NCI-H69 (cell line): Measurements from ENCODE around the gene DNMT1.

Source experiments
- DNase-seq: peaks from one replicate; lab custom pipeline; 2025; lab: John Stamatoyannopoulos, UW

The DNMT1 gene

GRCh38 chr19:10092648-10093294 lies 102.0 kb downstream of the DNMT1 start:
- DNase-seq, result no peak

DNA sequence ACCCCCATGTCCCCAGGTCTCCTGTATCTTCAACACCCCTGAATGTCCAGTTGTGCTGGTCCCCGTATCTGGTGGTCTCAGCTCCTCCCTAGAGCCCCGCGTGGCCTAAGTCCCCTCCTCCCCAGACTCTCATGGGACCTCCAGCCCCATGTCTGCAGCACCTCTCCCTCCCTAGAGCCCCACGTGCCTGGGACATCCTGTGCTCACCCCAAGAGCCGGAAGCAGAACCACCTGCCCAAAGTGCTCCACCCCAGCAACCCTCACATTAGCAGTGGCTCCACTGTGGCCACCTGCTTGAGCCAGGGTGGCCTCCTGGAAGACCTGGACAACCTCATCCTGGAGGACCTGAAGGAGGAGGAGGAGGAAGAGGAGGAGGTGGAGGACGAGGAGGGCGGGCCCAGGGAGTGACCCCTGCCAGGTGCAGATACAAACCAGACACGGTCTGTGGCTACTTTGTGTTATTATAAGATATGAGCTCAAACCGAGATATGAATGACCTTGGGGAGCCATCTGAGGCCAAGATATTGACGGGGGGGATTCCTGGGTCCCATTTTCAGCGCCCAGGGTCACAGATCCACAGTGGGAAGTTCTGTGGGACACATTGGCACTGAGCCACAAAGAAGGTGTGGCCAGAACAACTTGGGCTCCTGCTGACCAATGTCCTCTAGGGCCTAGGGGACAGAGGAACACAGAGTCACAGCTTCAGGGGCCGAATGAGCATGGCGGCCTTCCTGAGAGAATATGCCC lies 102.7 kb downstream of the DNMT1 start:
- DNase-seq, result no peak

DNA sequence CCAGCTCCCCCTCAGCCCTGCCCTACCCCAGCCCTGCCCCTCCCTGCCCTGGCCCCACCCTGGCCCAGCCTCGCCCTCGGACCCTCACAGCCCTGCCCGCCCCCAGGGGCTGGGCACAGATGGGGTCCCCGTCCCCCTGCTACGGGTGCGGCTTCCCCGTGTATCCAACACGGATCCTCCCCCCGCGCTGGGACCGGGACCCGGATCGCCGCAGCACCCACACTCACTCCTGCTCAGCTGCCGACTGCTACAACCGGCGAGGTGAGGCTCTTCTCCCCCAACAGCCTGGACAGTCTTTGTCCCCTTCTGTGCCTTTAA lies 103.4 kb downstream of the DNMT1 start:
- DNase-seq, result no peak

DNA sequence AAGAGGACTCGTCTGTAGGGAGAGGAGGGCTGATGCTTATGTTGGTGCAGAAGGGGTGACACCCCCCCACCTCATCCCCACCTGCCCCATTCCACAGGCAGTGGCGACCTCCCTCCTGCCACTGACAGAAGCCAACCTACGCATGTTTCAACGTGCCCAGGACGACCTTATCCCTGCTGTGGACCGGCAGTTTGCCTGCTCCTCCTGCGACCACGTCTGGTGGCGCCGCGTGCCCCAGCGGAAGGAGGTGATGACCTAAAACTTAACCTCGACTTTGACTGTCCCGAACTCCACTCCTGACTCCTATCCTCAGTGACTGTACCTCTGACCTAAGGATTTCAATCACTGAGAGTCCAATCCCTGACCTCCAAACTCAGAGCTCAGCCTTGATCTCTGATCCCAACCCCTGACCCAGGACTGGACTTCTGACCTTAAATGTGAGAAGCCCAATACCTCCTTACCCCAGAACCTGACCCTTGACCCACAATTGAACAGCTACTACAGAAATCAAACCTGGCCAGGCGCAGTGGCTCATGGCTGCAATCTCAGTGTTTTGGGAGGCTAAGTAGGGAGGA lies 104.9 kb downstream of the DNMT1 start:
- no peak for DNase-seq

GRCh38 chr19:10088949-10089554 lies 105.7 kb downstream of the DNMT1 start:
- DNase-seq, result no peak

- no peak for DNase-seq
Observed at GRCh38 chr19:10087296-10088061, 107.3 kb downstream of the DNMT1 start.

DNA sequence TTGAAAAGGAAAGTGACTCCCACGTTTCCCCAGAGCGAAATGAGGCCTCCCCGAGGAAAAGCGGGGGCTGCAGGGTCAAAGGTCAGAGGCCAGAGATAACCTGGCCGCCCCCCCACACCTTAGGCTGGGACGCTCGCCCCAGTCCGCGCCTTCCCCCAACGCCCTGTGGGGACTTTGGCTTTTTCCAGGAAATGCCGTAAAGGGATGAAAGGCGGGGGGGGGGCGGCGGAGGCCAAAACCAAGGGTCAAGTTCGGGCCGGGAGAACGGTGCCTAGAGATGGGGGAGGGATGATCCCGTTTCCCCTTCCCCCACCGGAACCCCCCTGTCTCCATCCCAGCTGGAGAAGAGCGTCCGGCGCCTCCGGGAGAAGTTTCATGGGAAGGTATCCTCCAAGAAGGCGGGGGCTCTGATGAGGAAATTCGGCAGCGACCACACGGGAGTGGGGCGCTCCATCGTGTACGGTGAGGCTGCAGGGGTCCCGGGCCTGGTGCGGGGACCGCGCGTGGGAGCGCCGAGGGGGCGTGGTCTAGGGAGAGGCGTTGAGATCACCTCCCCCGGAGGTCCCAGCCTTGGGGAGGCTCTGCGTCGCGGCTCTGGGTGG lies 108.1 kb downstream of the DNMT1 start:
- no peak for DNase-seq

DNA sequence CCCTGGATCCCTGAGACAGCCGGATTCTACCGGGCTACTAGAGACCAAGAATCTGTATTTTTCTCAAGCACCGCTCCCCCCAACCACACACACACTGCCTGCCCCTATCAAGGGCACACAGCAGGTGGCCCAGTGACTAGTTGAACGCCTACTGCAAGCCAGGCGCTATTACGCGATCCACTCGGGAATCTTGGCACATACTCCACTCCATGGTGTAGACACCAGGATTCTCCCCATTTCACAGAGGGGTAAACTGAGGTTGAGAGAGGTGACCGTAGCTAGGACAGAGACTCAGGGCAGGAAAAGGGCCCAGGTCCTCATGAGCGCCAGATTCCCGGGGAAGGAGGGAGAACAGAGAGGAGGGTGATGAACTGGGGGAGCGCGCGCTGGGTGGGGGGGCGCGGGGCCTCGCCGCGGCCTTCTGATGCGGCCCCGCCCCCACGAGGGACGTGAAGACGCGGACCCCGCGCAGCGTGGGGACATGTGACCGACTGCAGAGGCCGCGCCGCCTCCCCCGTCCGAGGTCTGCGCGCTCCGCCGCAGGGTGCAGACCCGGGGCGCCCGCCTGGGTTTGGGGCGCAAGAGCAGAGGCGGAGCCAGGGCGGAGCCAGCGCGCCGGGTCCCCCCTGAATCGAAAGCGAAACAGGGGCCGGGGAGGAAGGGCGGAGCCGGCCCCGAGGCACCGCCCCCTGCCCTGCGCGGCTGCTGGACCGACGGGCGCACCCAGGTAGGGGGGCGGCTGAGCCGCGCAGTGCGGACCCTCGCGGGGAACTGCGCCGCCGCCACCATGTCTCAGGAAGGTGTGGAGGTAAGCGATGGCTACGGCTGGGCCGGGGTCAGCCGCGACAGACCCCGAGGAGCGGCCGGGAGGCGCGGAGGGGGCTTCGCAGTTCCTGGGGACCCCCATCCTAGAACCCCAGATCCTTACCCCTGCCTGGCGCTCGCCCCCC lies 108.8 kb downstream of the DNMT1 start, which contains the start of gene SHFL:
TSS of gene SHFL (plus strand) at position 677 of the 950 bp plus-strand sequence. CDS start at position 788, 111 bp downstream.
- DNase-seq, result peak; percentile 56

DNA sequence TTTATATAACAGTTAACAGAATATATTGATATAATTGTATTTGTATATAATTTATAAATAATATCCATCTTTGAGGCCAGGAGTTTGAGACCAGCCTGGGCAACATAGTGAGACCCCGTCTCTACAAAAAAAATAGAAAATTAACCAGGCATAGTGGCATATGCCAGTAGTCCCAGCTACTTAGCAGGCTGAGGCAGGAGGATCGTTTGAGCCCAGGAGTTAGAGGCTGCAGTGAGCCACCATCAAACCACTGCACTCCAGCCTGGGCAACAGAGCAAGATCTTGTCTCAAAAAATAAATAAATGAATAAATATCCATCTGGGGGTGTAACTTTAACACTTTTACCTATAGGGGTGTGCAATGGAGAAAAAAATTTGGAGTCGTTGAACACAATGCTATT lies 110.0 kb downstream of the DNMT1 start:
- DNase-seq, result no peak

- DNase-seq, result no peak
Observed at GRCh38 chr19:10083911-10084310, 110.8 kb downstream of the DNMT1 start.
